LHCN-M2 (cell line): ENCODE results near the gene GIMAP1. TPM values are rescaled to one million over a fixed set of nuclear protein-coding genes. Genes with fewer than 3 reads are reported as not detected.

Experiments used
- DNase-seq: peaks from one replicate; pipeline ENCODE4 v3.0.0-alpha.2; 2012; ENCODE audit warnings: low read depth
- total RNA-seq: library from RNA; depleted of rRNA; stranded (reverse); fragments of >200 nt; gene quantifications from 2 replicates; pipeline ENCODE4 v1.2.3, GENCODE V29; 2014

GIMAP1 gene
- total RNA-seq, 1 experiment from 2014 or later = not detected

DNA sequence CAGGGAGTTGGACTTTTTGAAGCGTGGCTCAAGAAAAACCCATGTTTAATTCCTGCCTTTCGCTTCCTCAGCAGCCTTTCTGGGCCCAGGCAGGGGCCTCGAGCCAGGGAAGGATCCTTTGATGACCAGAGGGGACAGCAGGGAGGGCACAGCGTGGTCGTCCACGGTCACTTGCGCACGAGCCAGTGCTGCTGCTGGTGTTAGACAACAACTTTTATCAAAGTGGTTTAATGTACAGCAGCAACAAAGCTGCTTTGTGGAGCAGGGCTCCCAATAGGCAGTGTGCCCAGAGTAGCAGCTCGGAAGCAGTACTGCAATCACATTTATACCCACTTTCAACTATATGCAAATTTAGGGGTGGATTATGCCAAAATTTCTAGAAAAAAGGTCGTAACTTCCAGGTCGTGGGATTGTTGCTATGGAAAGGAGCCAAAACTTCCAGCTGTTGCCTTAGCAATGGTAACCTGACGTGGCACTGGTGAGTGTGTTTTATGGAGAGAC is 6.1 kb downstream of the GIMAP1 start:
- DNase-seq = no peak

DNA sequence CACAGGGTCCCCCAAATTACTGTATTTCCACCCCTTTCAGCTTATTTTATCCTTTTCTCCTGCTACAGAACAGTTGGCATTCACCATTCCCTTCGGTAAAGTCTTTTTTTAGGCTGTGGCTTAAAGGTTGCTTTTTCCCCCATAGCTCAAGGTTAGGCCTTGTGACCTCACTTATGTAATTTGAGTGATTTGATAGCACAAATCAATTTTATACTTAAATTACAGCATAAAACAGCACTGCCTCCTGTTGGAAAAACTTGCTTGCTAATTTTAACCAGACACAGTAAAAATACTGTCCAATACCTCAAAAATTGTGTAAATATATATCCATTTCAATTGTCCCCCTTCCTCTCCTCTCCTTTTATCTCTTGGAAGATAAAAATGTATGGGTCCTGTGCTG is 7.1 kb downstream of the GIMAP1 start:
- no peak for DNase-seq

DNA sequence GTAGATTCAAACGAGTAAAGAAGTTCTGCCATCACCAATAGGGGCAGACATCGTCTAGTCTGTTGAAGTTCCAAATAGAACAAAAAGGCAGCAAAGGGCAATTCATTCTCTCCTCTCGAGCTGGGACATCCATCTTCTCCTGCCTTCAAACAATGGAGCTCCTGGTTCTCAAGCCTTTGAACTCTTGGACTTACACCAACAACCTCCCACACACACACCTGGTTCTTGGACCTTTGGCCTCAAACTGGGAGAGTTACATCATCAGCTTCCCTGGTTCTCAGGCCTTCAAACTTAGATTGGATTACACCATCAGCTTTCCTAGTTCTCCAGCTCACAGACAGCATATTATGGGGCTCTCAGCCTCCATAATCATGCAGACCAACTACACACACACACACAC is 11.0 kb downstream of the GIMAP1 start:
- no peak for DNase-seq

DNA sequence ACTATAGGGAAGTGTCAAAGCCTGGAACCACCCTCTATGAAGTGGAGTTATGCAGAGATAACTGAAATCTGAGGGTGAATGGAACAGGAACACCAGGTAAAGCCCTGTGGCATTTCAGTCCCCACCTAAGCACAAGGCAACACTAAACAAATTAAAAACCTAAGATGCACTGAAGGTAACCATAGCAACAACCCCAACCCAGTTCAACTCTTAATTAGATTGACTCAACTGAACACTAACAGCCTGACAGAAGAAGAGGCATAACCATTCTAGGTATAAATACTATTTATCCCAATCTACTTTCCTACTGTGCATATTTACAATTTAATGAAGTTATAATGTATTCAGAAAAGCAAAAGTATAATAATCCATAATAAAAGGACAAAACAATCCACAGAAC is 11.6 kb downstream of the GIMAP1 start:
- no peak for DNase-seq

DNA sequence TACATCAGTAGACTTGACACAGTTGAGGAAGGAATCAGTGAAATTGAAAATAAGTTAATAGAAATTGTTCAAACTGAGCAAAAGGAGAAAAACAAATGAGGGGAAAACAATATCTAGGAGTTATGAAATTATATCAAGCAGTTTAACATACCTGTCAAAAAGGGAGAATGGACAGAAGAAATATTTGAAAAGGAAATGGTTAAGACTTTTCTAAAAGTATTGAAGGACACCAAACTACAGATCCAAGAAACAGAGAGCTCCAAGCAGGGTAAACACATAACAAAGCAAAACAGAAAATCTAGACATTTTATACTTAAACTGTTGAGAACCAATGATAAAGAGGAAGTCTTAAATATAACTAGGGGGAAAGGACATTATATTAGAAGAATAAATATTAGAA is 12.2 kb downstream of the GIMAP1 start:
- DNase-seq = no peak

DNA sequence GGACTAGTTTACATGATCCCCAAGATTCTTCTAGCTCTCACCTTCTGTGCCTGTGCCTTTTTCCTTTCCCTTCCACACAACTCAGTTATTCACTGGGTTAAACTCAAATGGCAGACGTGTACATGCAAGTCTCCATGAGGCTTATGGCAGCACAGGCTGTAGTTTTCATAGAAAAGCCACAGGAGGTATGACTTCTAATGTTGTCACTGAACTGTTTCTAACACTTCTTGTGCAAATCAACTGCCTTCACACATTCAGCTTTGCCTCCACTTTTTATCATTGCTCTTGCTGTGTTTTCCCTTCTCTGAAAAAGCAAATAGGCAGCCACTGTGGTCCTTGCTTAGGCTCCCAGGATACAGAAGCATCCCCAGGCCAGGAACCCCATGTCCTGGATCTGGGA is 15.5 kb downstream of the GIMAP1 start:
- DNase-seq = no peak

DNA sequence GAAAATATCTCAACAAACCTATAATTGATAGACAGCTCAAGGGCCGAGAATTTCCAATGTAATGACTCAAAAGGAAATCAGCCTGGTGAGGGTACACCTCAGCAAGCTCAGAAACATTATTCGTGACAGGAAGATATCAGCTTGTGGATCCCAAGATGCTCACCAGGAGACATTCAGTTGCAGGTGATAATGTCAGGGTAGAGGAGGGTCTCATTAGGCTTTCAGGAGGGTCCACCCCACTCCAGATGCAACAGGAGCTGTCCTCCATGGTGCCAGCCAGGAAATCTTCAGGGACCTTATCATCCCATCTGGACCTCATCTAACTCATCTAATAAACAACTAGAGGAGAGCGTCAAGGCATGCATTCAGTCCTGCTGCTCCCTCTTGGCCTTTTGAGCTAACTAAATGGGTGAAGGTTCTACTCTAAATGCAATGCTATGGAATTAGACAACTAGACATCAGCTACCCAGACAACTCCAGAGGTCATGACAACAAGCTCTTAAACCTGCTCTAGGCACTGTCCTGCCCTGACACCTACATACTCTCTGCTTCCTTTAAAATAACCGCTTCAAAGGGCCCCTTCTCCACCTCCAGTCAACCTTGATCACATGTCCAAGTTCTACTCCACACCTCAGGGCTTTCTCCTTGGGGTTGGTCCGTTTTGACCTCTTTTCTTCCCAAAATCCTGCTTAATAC is 16.5 kb downstream of the GIMAP1 start:
- DNase-seq = no peak

DNA sequence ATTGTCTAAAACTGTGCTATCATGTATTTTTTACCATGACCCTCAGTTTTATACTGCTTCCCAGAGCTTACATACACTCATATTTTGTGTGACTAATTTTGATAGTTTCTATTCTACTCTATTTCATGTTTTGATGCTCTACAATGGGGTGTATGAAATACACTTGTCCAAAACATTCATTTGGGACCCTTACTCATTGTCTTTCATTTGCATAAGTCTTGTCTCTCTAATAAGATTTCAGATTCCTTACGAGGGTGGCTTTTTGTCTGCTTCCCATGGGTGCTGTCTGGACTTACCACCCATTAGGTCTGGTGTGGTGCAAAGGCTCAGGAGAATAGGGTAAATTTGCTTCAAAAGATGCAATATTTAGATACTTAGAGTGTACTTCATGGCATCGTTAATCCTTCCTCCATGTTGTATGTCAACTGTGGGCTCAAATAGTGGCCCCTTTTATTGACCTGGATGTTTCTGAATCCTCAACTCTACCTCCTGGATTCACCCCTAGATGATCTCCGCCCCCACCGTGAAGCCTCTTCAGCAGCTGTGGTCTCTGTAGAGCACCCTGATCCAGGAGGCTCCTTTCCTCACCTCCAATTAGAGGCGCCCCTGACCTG is 17.2 kb downstream of the GIMAP1 start:
- no peak for DNase-seq

DNA sequence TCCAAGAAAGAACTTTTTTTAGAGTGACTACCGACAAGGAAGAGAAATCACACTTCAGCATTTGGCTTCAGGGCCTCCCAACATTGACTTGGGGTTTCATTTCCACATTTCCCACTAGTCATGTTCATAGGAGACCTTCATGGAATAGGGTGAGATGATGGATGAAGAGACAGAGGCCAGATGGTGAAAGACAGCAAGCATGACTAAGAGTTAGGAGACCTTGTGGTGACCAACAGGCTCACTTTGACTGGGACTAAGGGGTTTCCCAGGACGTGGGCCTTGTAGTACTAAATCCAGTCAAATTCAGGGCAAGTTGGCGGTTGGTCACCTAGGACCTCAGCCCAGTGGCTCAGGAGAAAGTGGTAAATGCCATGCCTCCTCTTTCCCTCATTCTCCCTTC is 17.8 kb downstream of the GIMAP1 start:
- no peak for DNase-seq

DNA sequence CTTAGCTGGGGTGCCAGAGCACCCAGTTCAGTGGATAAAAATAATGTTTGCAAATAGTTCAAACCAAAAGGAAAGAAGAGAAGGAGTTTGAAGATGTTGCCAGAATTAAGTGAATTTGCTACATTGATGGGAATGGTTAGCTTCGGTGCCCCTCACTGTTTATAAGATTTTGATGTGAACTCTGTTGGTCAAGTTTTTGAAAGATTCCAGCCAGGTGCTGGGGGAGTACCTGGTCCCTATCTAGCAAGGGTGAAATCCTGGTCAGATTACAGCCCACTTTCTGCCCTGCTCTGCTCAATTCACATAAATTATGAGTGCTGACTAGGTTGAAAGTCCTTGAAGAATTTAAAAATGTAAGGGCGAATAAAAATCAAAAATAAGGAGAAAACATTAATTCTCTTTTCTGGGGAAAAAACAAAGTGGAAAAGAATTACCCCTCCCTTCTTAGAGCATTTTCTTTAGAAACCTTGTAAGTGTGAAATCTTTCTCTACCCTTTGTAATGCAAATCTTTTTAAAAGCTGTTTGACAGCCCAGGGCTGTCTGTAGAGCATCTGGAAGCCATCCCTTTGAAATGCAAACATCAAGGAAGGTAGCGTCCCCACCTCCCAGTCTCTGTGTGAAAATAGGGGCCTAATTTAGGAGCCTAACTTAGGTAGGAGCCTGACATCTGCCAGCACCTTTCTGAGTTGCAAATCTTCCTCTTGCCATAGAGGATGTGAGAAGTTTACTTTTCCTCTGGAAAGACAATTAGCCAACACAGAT is 19.4 kb downstream of the GIMAP1 start:
- DNase-seq = no peak

DNA sequence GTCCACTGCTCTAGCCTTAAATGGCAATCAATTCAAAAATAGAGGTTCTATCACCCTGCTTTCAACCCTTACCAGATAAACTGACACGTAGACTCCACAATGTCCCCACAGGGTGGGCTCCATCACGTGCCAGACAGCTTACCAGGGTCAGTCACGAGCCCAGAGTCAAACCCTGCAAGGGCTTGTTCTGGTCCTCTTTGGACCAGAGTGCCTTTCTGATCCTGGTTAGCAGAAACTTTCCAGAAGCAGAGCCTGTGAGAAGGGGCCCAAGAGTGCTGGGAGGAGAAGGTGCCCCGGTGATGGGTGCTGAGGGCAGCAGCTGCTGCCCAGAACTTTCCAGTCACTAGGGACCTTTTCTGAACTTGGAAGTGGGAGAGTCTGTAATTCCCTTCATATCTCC is 20.5 kb downstream of the GIMAP1 start:
- DNase-seq = no peak

DNA sequence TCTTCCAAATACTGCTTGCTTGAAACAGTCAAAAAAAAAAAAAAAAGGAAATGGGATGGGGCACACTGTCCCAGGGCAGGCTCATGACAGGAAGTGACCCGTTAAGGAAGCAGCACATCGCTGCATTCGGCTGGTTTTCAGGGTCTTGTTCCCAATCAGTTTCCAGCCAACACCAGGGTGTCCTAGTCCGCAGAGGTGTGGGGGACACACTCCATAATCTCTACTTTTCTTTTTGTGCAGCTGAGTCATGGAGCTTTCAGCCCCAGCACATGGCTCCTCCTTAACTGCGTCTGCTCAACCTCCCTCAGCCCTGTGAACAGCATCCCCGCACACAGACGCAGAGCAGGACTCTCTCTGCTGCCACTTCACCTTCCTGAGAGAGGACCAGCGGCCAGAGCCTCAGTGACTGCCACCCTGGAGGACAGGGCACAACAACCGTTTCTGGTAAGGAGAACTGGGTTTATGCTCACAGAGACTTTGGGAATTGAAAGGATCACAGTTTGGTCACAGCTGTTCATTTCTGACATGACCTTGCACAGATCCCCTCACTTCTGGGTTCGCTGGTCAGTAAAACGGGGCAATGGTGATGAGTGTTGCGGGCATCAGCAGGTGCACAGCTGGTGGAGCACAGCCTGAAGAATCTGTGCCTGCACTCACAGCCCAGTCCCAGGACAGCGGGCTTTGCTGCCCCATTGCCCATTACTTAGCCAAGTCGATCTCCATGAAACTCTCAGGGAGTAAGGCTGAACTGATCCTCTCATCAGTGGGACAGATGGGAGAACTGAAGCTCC is 21.0 kb downstream of the GIMAP1 start, which contains the start of gene GIMAP5:
GIMAP5 (plus strand) TSS at position 154 of the 791 bp plus-strand sequence. CDS start 3,467 bp downstream, outside the sequence.
- no peak for DNase-seq

DNA sequence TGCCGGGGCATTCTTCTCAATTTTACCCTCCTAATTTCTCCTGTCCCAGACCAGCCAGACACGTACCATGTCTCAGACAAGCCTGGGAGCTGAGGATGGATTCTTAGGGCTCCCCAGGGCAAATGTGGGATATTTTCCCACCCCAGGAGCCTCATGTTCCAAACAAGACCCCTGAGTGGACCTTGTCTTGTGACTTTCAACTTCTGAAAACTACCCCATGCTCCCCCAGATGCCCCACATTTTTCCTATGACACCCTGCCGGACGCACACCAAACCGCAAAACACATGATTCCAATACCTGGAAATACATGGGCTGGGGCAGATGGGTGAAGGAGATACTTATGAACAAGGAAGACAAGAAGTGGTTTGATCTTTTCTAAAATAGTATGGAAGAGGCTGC is 21.7 kb downstream of the GIMAP1 start:
- no peak for DNase-seq

DNA sequence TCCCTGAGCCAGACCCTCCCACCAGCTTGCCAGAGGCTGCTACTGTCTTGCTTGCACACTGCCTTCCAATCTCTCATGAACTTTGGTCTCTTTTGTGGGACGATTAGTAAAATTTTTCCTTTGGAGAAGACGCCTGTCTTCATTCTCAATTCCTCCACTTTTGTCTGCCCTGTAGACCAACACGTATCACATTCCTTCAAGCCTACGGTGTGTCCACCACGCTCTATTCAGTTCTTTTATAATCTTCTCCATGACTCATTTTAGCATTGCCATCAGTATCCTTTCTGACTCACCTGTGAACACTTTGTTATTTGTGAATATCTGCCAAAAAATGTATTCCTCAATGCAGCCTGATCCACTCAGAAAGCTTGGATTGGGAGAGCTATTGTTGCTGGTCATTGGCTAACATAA is 22.2 kb downstream of the GIMAP1 start:
- DNase-seq = peak; percentile 5

DNA sequence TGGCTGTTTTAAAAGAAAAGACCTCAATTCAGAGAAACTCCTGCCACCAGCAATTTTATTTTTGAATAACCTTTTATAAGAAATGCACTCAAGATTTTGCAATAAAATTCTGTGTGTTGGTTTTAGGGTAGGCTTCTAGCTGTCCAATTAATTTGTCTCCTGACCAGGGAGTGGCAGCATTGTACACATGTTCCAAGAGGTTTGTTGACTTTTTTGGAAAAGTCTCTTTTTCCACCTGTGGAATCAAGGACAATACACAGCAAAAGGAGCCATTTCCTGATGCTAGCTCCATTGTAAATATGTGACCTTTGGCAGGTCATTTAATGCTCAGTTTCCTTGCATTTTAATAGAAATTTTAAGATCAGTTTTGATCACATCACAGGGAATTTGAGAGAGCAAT is 22.6 kb downstream of the GIMAP1 start:
- DNase-seq = no peak

DNA sequence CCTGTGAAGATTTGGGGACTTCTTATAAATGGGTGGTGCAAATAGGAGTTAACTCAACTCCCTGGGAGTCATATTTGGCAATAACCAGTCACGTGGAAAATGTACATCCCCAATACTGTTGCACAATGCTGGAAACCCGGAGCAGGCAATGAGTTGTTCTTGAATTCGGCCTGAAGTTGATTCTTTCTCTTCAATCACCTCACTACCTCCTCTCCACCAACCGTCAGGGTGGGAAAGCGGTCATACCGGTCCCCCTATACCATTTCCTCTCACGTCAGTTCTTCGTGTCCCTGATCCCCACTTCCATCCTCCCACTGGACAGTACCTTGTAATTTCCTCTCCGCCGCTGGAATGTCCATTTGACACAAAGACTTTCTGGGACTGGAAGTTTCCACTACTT is 23.6 kb downstream of the GIMAP1 start:
- DNase-seq = no peak

DNA sequence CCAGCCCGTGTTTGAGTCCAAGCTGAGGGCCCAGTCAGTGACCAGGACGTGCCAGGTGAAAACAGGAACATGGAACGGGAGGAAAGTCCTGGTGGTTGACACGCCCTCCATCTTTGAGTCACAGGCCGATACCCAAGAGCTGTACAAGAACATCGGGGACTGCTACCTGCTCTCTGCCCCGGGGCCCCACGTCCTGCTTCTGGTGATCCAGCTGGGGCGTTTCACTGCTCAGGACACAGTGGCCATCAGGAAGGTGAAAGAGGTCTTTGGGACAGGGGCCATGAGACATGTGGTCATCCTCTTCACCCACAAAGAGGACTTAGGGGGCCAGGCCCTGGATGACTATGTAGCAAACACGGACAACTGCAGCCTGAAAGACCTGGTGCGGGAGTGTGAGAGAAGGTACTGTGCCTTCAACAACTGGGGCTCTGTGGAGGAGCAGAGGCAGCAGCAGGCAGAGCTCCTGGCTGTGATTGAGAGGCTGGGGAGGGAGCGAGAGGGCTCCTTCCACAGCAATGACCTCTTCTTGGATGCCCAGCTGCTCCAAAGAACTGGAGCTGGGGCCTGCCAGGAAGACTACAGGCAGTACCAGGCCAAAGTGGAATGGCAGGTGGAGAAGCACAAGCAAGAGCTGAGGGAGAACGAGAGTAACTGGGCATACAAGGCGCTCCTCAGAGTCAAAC is 26.0 kb downstream of the GIMAP1 start:
- DNase-seq = no peak

DNA sequence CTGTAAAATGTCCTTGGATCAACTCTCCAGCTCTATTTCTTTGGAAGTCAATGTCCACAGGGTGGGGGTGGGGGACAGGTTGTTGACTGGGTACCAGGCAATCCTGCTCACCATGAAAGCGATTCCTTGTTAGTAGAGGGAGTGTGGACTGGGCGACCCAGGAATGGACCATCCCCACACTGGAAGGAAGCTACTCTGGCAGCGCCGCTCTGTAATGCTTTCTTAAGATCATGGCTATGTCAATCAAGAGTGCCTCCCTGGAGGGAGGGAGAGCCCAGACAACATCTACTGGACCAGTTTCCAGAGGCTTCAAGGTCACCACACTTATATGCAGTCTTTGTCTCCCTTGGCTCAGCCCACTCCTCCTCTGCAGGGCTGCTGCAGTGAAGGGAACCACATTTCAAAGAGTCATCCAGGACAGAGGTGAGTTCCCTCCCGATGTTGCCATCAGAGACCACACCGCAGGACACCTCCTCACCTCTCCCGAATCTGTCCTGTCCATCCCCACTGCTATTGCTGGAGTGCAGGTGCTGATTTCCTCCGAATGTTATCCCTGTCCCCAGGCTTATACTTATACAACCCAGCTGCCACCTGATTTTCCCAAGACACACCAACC is 27.7 kb downstream of the GIMAP1 start:
- DNase-seq = no peak

DNA sequence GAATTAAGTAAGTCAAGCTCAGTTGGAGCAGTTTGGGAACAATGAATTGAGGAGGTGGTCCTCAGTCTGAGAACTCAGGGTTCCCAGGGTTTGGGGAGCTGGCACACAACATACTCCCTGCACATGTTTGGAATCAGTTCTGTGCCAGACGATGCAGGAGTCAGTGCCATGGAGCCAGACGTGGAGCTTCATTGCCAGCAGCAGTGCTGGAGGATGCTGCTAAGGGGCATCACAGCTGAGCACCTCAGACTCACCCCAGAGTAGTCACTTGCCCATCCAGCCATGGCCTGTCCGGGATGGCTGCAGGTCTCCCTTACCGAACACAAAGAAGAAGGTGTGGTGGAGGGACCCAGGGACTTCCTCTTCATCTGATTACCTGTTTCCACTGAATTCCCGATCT is 28.7 kb downstream of the GIMAP1 start:
- DNase-seq = no peak

DNA sequence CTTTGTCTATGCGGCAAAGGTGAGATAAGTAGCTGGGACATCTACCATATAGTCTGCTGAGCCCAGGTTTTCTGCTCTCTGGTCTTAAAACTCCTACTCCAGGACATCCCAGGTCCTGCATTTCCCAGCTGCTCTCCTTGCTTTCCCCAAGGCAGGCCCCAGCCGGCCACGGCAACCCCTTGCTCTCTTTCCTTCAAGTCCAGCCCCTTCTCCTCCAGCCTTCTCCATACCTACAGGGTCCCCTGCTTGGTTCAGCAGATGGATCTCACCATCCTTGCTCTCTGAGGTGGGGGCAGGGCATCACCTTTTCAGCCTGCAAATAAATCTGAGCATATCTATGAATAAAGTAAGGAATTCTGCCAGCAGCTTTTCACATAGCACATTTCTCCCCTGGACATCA is 29.5 kb downstream of the GIMAP1 start:
- no peak for DNase-seq

DNA sequence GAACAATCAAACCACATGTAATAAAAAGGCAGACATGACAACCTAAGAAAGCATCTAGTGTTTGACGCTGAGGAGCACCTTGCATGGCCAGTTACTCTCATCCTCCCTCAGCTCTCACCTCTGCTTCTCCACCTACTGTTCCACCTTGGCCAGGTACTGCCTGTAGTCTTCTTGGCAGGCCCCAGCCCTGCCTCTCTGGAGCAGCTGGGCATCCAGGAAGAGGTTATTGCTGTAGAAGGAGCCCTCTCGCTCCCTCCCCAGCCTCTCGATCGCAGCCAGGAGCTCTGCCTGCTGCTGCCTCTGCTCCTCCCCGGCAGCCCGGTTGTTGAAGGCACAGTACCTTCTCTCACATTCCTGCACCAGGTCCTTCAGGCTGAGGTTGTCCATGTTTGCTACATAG is 30.5 kb downstream of the GIMAP1 start:
- no peak for DNase-seq
